GM12873 (cell line): ENCODE results near the gene TEAD1.

ENCODE experiments used
- CTCF ChIP-seq: IDR thresholded peaks from 2 replicates; pipeline ENCODE4 v1.5.1; 2012; ENCODE audit warnings: low read depth, mild to moderate bottlenecking, moderate library complexity, low read length, control low read depth; ENCODE audit not compliant: insufficient read depth; ENCODE audit errors: missing control alignments

The TEAD1 gene

GRCh38 chr11:12685229-12685628 lies 11.0 kb downstream of the TEAD1 start:
- no peak for TF ChIP-seq CTCF

- no peak for TF ChIP-seq CTCF
Observed at GRCh38 chr11:12686246-12687060, 12.2 kb downstream of the TEAD1 start.

- no peak for TF ChIP-seq CTCF
Observed at GRCh38 chr11:12687216-12687623, 13.0 kb downstream of the TEAD1 start.

- TF ChIP-seq CTCF, result no peak
Observed at GRCh38 chr11:12687740-12688139, 13.5 kb downstream of the TEAD1 start.

- no peak for TF ChIP-seq CTCF
Observed at GRCh38 chr11:12689029-12689755, 15.0 kb downstream of the TEAD1 start.

GRCh38 chr11:12690663-12691062 lies 16.4 kb downstream of the TEAD1 start:
- no peak for TF ChIP-seq CTCF

GRCh38 chr11:12691473-12691872 lies 17.3 kb downstream of the TEAD1 start:
- no peak for TF ChIP-seq CTCF
